ENCODE measurements around the gene AFMID. TPM values are rescaled to one million over a fixed set of nuclear protein-coding genes. Genes with fewer than 3 reads are reported as not detected.

AFMID gene
- total and polyA plus RNA-seq, 2 of the 13 experiments (the other 11 are each of a cell fraction or from before 2014, with no cell fraction given): 249 to 270 TPM

DNA sequence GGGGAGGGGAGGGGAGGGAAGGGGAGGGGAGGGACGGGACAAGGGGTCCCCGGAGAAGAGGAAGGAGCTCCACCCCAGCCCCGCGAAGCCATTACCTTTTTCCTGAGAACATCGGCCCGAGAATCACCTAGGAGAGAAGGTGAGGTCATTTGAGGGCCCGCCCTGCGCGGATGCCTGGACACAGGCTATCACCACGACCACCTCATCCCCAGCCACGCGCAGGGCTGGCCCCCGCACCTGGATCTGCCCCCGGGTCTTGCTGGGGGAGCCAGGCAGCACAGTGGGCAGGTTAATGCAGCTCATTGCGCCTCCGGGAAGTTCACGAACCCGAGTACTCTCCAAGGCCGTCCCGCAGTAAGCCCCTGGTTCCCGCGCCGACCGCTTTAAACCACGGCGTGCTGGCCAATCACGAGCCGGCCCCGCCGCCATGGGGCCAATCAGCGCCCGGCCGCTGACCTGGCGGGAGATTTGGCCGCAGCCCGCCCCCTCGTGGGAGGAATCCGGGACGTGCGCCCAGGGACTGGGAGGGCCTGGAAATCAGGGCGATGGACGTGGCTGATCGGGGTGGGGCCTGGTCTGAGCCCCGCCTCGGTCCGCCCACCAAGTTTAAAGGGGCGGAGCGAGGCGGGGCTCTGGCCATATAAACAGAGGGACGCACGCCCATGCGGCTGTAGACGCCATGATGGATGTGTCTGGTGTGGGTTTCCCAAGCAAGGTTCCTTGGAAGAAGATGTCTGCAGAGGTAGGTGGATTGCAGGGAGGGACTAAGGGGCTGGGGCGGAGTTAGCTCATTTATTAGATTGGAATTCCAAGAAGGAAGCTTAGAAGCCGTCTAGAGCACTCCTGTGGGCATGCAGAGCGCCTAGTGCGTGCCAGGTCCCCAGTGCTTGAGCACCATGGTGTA, at the start of gene AFMID, which contains the start of gene TK1 (continued):
- TF ChIP-seq ZNF235 (CRISPR knock-in tag; IDR thresholded peaks at IDR 0.05; ENCODE audit: borderline replicate concordance): peak; percentile 71; the same call in 1 of the 2 replicates
- TF ChIP-seq ZFP91 (CRISPR knock-in tag; IDR thresholded peaks at IDR 0.05; ENCODE audit: borderline replicate concordance): peak; percentile 94
- TF ChIP-seq ATF4 (CRISPR knock-in tag; IDR thresholded peaks at IDR 0.05): peak in 1 of 2 experiments; percentile 96; a peak in 2 of 4 replicates
- TF ChIP-seq CC2D1A (CRISPR knock-in tag; IDR thresholded peaks at IDR 0.05): peak; percentile 100
- TF ChIP-seq ATM (IDR thresholded peaks at IDR 0.05; ENCODE audit: borderline replicate concordance): no peak
- TF ChIP-seq ARNTL (CRISPR knock-in tag; IDR thresholded peaks at IDR 0.05): peak; percentile 68; the same call in 1 of the 2 replicates
- TF ChIP-seq TSC22D2 (CRISPR knock-in tag; IDR thresholded peaks at IDR 0.05; ENCODE audit: borderline replicate concordance): peak; percentile 93; the same call in 1 of the 2 replicates
- TF ChIP-seq MEIS1 (CRISPR knock-in tag; IDR thresholded peaks at IDR 0.05; ENCODE audit: borderline replicate concordance): peak; percentile 77; the same call in 1 of the 2 replicates
- peak; percentile 76; the same call in 1 of the 2 replicates for TF ChIP-seq ZSCAN12 (CRISPR knock-in tag; IDR thresholded peaks at IDR 0.05)
- TF ChIP-seq, protein P1, sequence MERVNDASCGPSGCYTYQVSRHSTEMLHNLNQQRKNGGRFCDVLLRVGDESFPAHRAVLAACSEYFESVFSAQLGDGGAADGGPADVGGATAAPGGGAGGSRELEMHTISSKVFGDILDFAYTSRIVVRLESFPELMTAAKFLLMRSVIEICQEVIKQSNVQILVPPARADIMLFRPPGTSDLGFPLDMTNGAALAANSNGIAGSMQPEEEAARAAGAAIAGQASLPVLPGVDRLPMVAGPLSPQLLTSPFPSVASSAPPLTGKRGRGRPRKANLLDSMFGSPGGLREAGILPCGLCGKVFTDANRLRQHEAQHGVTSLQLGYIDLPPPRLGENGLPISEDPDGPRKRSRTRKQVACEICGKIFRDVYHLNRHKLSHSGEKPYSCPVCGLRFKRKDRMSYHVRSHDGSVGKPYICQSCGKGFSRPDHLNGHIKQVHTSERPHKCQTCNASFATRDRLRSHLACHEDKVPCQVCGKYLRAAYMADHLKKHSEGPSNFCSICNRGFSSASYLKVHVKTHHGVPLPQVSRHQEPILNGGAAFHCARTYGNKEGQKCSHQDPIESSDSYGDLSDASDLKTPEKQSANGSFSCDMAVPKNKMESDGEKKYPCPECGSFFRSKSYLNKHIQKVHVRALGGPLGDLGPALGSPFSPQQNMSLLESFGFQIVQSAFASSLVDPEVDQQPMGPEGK (CRISPR knock-in tag; IDR thresholded peaks at IDR 0.05): peak; percentile 82
- TF ChIP-seq, protein P2, sequence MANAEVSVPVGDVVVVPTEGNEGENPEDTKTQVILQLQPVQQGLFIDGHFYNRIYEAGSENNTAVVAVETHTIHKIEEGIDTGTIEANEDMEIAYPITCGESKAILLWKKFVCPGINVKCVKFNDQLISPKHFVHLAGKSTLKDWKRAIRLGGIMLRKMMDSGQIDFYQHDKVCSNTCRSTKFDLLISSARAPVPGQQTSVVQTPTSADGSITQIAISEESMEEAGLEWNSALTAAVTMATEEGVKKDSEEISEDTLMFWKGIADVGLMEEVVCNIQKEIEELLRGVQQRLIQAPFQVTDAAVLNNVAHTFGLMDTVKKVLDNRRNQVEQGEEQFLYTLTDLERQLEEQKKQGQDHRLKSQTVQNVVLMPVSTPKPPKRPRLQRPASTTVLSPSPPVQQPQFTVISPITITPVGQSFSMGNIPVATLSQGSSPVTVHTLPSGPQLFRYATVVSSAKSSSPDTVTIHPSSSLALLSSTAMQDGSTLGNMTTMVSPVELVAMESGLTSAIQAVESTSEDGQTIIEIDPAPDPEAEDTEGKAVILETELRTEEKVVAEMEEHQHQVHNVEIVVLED (CRISPR knock-in tag; IDR thresholded peaks at IDR 0.05; ENCODE audit: borderline replicate concordance): peak; percentile 75; the same call in 1 of the 2 replicates
- TF ChIP-seq HIVEP1 (CRISPR knock-in tag; IDR thresholded peaks at IDR 0.05): peak; percentile 72
- TF ChIP-seq ZSCAN5A (CRISPR knock-in tag; IDR thresholded peaks at IDR 0.05; ENCODE audit: borderline replicate concordance): peak; percentile 100
- peak; percentile 35 for TF ChIP-seq ATF6 (CRISPR knock-in tag; conservative IDR thresholded peaks at IDR 0.05)

All from HepG2 (cell line).